ENCODE data around the gene BCOR.

The BCOR gene

GRCh38 chrX:40062525-40063155, 35.1 kb downstream of the BCOR start:
- H2AFZ ChIP-seq (ENCODE audit: low read length): no peak overlapping the region
- H3K27ac ChIP-seq (ENCODE audit: low read depth, low read length, poor library complexity, severe bottlenecking): no peak overlapping the region
- TF ChIP-seq EZH2 (IDR thresholded peaks at IDR 0.05; ENCODE audit: borderline replicate concordance, low read length): no peak
- no peak for TF ChIP-seq CTCF (IDR thresholded peaks at IDR 0.05; ENCODE audit: low read length)
- no peaks in the 10 kb centered on the region for H3F3A ChIP-seq (ENCODE audit: insufficient read depth, low read length)
- H3K4me1 ChIP-seq (ENCODE audit: insufficient read depth, low read length, severe bottlenecking): no peaks in the 10 kb centered on the region
- no peak overlapping the region for H3K9ac ChIP-seq (ENCODE audit: low read length)
- no peak overlapping the region for H3K4me3 ChIP-seq (ENCODE audit: low read depth, low read length, poor library complexity, severe bottlenecking)
- no peaks in the 10 kb centered on the region for H3K27me3 ChIP-seq (ENCODE audit: insufficient read depth, low read length)
- H3K79me2 ChIP-seq (ENCODE audit: insufficient read depth, low read length): no peaks in the 10 kb centered on the region
- no peak overlapping the region for H3K4me2 ChIP-seq (ENCODE audit: low read length)
- no peaks in the 10 kb centered on the region for H3K9me2 ChIP-seq (ENCODE audit: low read depth, low read length)
- H3K9me3 ChIP-seq (ENCODE audit: low read length): no peaks in the 10 kb centered on the region
- no peaks in the 10 kb centered on the region for H4K20me1 ChIP-seq (ENCODE audit: insufficient read depth, low read length)
- H3K36me3 ChIP-seq (ENCODE audit: insufficient read depth, low read length): peaks cover 94% of the 10 kb centered on the region

GRCh38 chrX:40061871-40062524, 35.8 kb downstream of the BCOR start:
- H2AFZ ChIP-seq (ENCODE audit: low read length): no peak overlapping the region
- TF ChIP-seq EZH2 (IDR thresholded peaks at IDR 0.05; ENCODE audit: borderline replicate concordance, low read length) (no peak), CTCF (IDR thresholded peaks at IDR 0.05; ENCODE audit: low read length) (no peak)
- peaks cover 94% of the 10 kb centered on the region for H3K36me3 ChIP-seq (ENCODE audit: insufficient read depth, low read length)
- H3K4me2 ChIP-seq (ENCODE audit: low read length): no peak overlapping the region
- no peaks in the 10 kb centered on the region for H3K79me2 ChIP-seq (ENCODE audit: insufficient read depth, low read length)
- no peak overlapping the region for H3K27ac ChIP-seq (ENCODE audit: low read depth, low read length, poor library complexity, severe bottlenecking)
- no peak overlapping the region for H3K9ac ChIP-seq (ENCODE audit: low read length)
- H4K20me1 ChIP-seq (ENCODE audit: insufficient read depth, low read length): no peaks in the 10 kb centered on the region
- no peaks in the 10 kb centered on the region for H3K27me3 ChIP-seq (ENCODE audit: insufficient read depth, low read length)
- no peaks in the 10 kb centered on the region for H3K9me3 ChIP-seq (ENCODE audit: low read length)
- no peaks in the 10 kb centered on the region for H3F3A ChIP-seq (ENCODE audit: insufficient read depth, low read length)
- no peak overlapping the region for H3K4me3 ChIP-seq (ENCODE audit: low read depth, low read length, poor library complexity, severe bottlenecking)
- H3K9me2 ChIP-seq (ENCODE audit: low read depth, low read length): no peaks in the 10 kb centered on the region
- no peaks in the 10 kb centered on the region for H3K4me1 ChIP-seq (ENCODE audit: insufficient read depth, low read length, severe bottlenecking)

GRCh38 chrX:40061005-40061404, 36.8 kb downstream of the BCOR start:
- no peak overlapping the region for H3K27ac ChIP-seq (ENCODE audit: low read depth, low read length, poor library complexity, severe bottlenecking)
- no peaks in the 10 kb centered on the region for H3K27me3 ChIP-seq (ENCODE audit: insufficient read depth, low read length)
- peaks cover 96% of the 10 kb centered on the region for H3K36me3 ChIP-seq (ENCODE audit: insufficient read depth, low read length)
- H3K4me3 ChIP-seq (ENCODE audit: low read depth, low read length, poor library complexity, severe bottlenecking): no peak overlapping the region
- H2AFZ ChIP-seq (ENCODE audit: low read length): no peak overlapping the region
- H3K4me1 ChIP-seq (ENCODE audit: insufficient read depth, low read length, severe bottlenecking): no peaks in the 10 kb centered on the region
- H3F3A ChIP-seq (ENCODE audit: insufficient read depth, low read length): no peaks in the 10 kb centered on the region
- H3K4me2 ChIP-seq (ENCODE audit: low read length): no peak overlapping the region
- no peaks in the 10 kb centered on the region for H3K79me2 ChIP-seq (ENCODE audit: insufficient read depth, low read length)
- H3K9me3 ChIP-seq (ENCODE audit: low read length): no peaks in the 10 kb centered on the region
- no peak overlapping the region for H3K9ac ChIP-seq (ENCODE audit: low read length)
- H3K9me2 ChIP-seq (ENCODE audit: low read depth, low read length): no peaks in the 10 kb centered on the region
- H4K20me1 ChIP-seq (ENCODE audit: insufficient read depth, low read length): no peaks in the 10 kb centered on the region
- no peak for TF ChIP-seq EZH2 (IDR thresholded peaks at IDR 0.05; ENCODE audit: borderline replicate concordance, low read length)
- no peak for TF ChIP-seq CTCF (IDR thresholded peaks at IDR 0.05; ENCODE audit: low read length)

All from OCI-LY1 (cell line).